HepG2 (cell line): ENCODE measurements around the gene MAVS. TPM values are rescaled to one million over a fixed set of nuclear protein-coding genes. Genes with fewer than 3 reads are reported as not detected.
A peak's percentile ranks its signal among the peaks of the same experiment; 100 is the strongest.

ENCODE experiments used
- CENPX ChIP-seq: sonication (generic); formaldehyde crosslinking; IDR thresholded peaks from 2 replicates; pipeline ENCODE4 v1.9.0; 2021; ENCODE audit warnings: mild to moderate bottlenecking, missing genetic modification reagents, moderate library complexity
- GPN1 ChIP-seq: sonication (generic); formaldehyde crosslinking; IDR thresholded peaks from 2 replicates; pipeline ENCODE4 v1.5.1; 2020; ENCODE audit warnings: missing genetic modification reagents, borderline replicate concordance
- HDAC6 ChIP-seq: fragments of 200-600 bp; sonication (generic); IDR thresholded peaks from 2 replicates; pipeline ENCODE4 v1.7.0; 2017; ENCODE audit warnings: mild to moderate bottlenecking, antibody characterized with exemption, low read length, low read depth
- KDM1A ChIP-seq: IDR thresholded peaks from 2 replicates; pipeline ENCODE4 v1.6.1; 2016; ENCODE audit warnings: missing compliant biosample characterization
- KDM4B ChIP-seq: sonication (generic); formaldehyde crosslinking; IDR thresholded peaks from 2 replicates; pipeline ENCODE4 v1.4.0; 2020; ENCODE audit warnings: missing genetic modification reagents
- KLF16 ChIP-seq, 2 experiments: sonication (generic) in 1 of 2; formaldehyde crosslinking in 1 of 2; IDR thresholded peaks; 2 replicates each; pipeline versions ENCODE4 v1.6.1 to v1.8.0; 2016 to 2023; ENCODE audit warnings: missing genetic modification reagents in 2 of 2, missing compliant biosample characterization in 1 of 2
- NFYC ChIP-seq: IDR thresholded peaks from 2 replicates; pipeline ENCODE4 v1.6.1; 2016; ENCODE audit warnings: missing genetic modification reagents, missing compliant biosample characterization
- PPARG ChIP-seq: conservative IDR thresholded peaks from 2 replicates; pipeline ENCODE4 v1.6.1; 2016; ENCODE audit warnings: missing biosample characterization, missing genetic modification reagents
- SIX1 ChIP-seq: sonication (generic); formaldehyde crosslinking; IDR thresholded peaks from 2 replicates; pipeline ENCODE4 v1.4.0; 2020; ENCODE audit warnings: missing genetic modification reagents, borderline replicate concordance
- SMAD9 ChIP-seq: sonication (generic); formaldehyde crosslinking; IDR thresholded peaks from 2 replicates; pipeline ENCODE4 v1.5.1; 2020; ENCODE audit warnings: mild to moderate bottlenecking, missing genetic modification reagents
- TBL1XR1 ChIP-seq: fragments of 150-350 bp; IDR thresholded peaks from 2 replicates; pipeline ENCODE4 v1.6.1; 2014; ENCODE audit warnings: borderline replicate concordance, low read length; ENCODE audit not compliant: partially characterized antibody
- TCF12 ChIP-seq, 2 experiments: fragments of 450-650 bp in 1 of 2; sonication (generic) in 1 of 2; formaldehyde crosslinking in 1 of 2; IDR thresholded peaks; 2 replicates each; pipeline versions ENCODE4 v1.6.1 to v1.8.0; 2017 to 2022; ENCODE audit warnings: antibody characterized with exemption in 1 of 2, mild to moderate bottlenecking in 1 of 2, missing genetic modification reagents in 1 of 2, moderate library complexity in 1 of 2
- XRCC5 ChIP-seq: fragments of 200-400 bp; formaldehyde crosslinking; optimal IDR thresholded peaks from 2 replicates; pipeline ENCODE3; 2017; ENCODE audit warnings: mild to moderate bottlenecking, low read length
- ZNF317 ChIP-seq: sonication (generic); formaldehyde crosslinking; IDR thresholded peaks from 2 replicates; pipeline ENCODE4 v1.5.0; 2020; ENCODE audit warnings: mild to moderate bottlenecking, missing genetic modification reagents
- ZNF33A ChIP-seq: sonication (generic); formaldehyde crosslinking; IDR thresholded peaks from 2 replicates; pipeline ENCODE4 v1.5.1; 2020; ENCODE audit warnings: missing genetic modification reagents, mild to moderate bottlenecking, moderate library complexity, borderline replicate concordance
- ZNF343 ChIP-seq: sonication (generic); formaldehyde crosslinking; IDR thresholded peaks from 2 replicates; pipeline ENCODE4 v1.4.0; 2020; ENCODE audit warnings: mild to moderate bottlenecking, missing genetic modification reagents
- ZNF383 ChIP-seq: sonication (generic); formaldehyde crosslinking; IDR thresholded peaks from 2 replicates; pipeline ENCODE4 v1.4.0; 2020; ENCODE audit warnings: missing genetic modification reagents, mild to moderate bottlenecking, borderline replicate concordance
- ZNF431 ChIP-seq: sonication (generic); formaldehyde crosslinking; IDR thresholded peaks from 2 replicates; pipeline ENCODE4 v1.9.0; 2022; ENCODE audit warnings: missing genetic modification reagents, low read depth, mild to moderate bottlenecking, borderline replicate concordance
- ZNF589 ChIP-seq: sonication (generic); formaldehyde crosslinking; conservative IDR thresholded peaks from 2 replicates; pipeline ENCODE4 v1.8.0; 2022; ENCODE audit warnings: mild to moderate bottlenecking, moderate library complexity, missing genetic modification reagents
- ZNF7 ChIP-seq: IDR thresholded peaks from 2 replicates; pipeline ENCODE4 v1.6.1; 2016; ENCODE audit warnings: missing biosample characterization, missing genetic modification reagents
- polyA plus RNA-seq, 8 experiments: library from polyadenylated mRNA; depleted of rRNA in 3 of 8; stranded (reverse) in 7 of 8; unstranded in 1 of 8; fragments of >200 nt; fragmentation: Illumina TruSeq in 4 of 8; extraction: Trizol in 4 of 8; gene quantifications; 2 replicates each; pipeline versions ENCODE4 v1.2.1 to v1.2.3, GENCODE V29; 2011 to 2016; ENCODE audit warnings: low read depth in 4 of 8, missing spikeins in 1 of 8, mixed read lengths in 1 of 8; ENCODE audit not compliant: insufficient read depth in 1 of 8
- total RNA-seq, 5 experiments: library from RNA; depleted of rRNA; stranded (reverse); fragments of >200 nt; fragmentation: Illumina TruSeq; extraction: Trizol; gene quantifications; 2 replicates each; pipeline ENCODE4 v1.2.3, GENCODE V29; 2016; ENCODE audit warnings: low read depth in 1 of 5
- TF ChIP-seq, protein P1 (sequence below): sonication (generic); formaldehyde crosslinking; IDR thresholded peaks from 2 replicates; pipeline ENCODE4 v1.5.0; 2020; ENCODE audit warnings: missing genetic modification reagents
- TF ChIP-seq, protein P2 (sequence below): sonication (generic); formaldehyde crosslinking; IDR thresholded peaks from 2 replicates; pipeline ENCODE4 v1.5.1; 2020; ENCODE audit warnings: mild to moderate bottlenecking, missing genetic modification reagents, moderate library complexity

Gene MAVS
- total and polyA plus RNA-seq, 2 of the 13 experiments (the other 11 are each of a cell fraction or from before 2014, with no cell fraction given), result 27.3 to 36.6 TPM

DNA sequence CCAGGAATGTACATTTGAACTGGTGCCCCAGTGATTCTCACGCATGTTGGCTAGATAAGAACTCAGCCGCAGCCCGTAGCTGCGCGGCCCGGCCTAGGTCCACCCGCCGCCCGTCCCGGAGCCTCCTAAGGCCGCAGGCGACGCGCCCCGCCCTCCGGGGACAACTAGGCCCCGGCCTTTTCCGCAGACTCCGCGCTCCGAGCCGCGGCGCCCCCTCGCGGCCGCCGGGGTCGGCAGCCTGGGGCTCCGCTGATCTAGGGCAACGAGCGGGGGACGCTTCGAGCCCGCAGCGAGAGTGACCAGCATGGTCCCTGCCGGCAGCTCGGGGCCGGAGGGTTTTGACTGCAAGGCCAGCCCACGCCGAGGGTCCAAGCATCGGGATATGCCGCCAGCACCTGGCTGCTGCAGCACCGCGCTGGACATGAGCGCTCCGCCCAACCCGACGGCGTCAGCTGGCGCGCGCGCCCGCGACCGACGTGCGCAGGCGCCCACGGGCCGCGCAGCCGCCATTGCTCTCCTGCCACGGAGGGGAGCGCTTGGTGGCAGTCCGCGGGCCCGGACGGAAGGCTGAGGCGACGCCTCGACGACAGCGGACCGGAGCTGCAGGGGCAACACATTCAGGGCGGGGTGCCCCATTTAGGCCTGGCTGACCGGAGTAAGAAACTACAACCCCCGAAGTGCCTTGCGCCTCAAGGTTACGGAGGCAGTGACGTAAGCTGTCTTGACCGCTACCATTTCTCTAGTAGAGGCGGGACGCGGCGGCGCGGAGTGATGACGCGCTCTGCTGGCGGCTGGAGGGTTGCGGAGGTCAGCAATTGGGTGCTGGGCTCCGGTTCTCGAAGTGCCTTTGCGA lies 26.4 kb upstream of the MAVS start, which contains the start of gene AP5S1 (continued):
- TF ChIP-seq ZNF33A, result no peak
- TF ChIP-seq, protein P1, sequence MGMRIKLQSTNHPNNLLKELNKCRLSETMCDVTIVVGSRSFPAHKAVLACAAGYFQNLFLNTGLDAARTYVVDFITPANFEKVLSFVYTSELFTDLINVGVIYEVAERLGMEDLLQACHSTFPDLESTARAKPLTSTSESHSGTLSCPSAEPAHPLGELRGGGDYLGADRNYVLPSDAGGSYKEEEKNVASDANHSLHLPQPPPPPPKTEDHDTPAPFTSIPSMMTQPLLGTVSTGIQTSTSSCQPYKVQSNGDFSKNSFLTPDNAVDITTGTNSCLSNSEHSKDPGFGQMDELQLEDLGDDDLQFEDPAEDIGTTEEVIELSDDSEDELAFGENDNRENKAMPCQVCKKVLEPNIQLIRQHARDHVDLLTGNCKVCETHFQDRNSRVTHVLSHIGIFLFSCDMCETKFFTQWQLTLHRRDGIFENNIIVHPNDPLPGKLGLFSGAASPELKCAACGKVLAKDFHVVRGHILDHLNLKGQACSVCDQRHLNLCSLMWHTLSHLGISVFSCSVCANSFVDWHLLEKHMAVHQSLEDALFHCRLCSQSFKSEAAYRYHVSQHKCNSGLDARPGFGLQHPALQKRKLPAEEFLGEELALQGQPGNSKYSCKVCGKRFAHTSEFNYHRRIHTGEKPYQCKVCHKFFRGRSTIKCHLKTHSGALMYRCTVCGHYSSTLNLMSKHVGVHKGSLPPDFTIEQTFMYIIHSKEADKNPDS, result peak; percentile 86; the same call in 1 of the 2 replicates
- TF ChIP-seq ZNF431 (CRISPR knock-in tag), result no peak; the same call in 1 of the 2 replicates
- TF ChIP-seq ZNF589 (CRISPR knock-in tag), result peak; percentile 95
- TF ChIP-seq KDM4B, result peak; percentile 50; the same call in 1 of the 2 replicates
- peak; percentile 69 for TF ChIP-seq TBL1XR1
- peak; percentile 100 for TF ChIP-seq XRCC5
- no peak for TF ChIP-seq CENPX (CRISPR knock-in tag)
- TF ChIP-seq ZNF343 (CRISPR knock-in tag), result peak; percentile 96
- TF ChIP-seq SMAD9 (CRISPR knock-in tag), result peak; percentile 42; the same call in 1 of the 2 replicates
- peak; percentile 65 for TF ChIP-seq PPARG
- TF ChIP-seq KDM1A (CRISPR knock-in tag), result no peak
- peak; percentile 58; the same call in 1 of the 2 replicates for TF ChIP-seq GPN1 (CRISPR knock-in tag)
- TF ChIP-seq TCF12 (IDR thresholded peaks at IDR 0.05), result no peak
- peak; percentile 83 for TF ChIP-seq TCF12 (CRISPR knock-in tag; IDR thresholded peaks at IDR 0.05)
- TF ChIP-seq HDAC6, result no peak
- 0 out of 2 replicates have a peak, but pooled peaks have one; percentile 43 for TF ChIP-seq ZNF383
- TF ChIP-seq, protein P2, sequence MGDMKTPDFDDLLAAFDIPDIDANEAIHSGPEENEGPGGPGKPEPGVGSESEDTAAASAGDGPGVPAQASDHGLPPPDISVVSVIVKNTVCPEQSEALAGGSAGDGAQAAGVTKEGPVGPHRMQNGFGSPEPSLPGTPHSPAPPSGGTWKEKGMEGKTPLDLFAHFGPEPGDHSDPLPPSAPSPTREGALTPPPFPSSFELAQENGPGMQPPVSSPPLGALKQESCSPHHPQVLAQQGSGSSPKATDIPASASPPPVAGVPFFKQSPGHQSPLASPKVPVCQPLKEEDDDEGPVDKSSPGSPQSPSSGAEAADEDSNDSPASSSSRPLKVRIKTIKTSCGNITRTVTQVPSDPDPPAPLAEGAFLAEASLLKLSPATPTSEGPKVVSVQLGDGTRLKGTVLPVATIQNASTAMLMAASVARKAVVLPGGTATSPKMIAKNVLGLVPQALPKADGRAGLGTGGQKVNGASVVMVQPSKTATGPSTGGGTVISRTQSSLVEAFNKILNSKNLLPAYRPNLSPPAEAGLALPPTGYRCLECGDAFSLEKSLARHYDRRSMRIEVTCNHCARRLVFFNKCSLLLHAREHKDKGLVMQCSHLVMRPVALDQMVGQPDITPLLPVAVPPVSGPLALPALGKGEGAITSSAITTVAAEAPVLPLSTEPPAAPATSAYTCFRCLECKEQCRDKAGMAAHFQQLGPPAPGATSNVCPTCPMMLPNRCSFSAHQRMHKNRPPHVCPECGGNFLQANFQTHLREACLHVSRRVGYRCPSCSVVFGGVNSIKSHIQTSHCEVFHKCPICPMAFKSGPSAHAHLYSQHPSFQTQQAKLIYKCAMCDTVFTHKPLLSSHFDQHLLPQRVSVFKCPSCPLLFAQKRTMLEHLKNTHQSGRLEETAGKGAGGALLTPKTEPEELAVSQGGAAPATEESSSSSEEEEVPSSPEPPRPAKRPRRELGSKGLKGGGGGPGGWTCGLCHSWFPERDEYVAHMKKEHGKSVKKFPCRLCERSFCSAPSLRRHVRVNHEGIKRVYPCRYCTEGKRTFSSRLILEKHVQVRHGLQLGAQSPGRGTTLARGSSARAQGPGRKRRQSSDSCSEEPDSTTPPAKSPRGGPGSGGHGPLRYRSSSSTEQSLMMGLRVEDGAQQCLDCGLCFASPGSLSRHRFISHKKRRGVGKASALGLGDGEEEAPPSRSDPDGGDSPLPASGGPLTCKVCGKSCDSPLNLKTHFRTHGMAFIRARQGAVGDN (CRISPR knock-in tag), result peak; percentile 98
- TF ChIP-seq SIX1 (CRISPR knock-in tag), result 0 out of 2 replicates have a peak, but pooled peaks have one; percentile 4
- peak; percentile 72 for TF ChIP-seq NFYC (CRISPR knock-in tag)
- TF ChIP-seq KLF16 (CRISPR knock-in tag; IDR thresholded peaks at IDR 0.05), result peak in 1 of 2 experiments; percentile 84; a peak in 2 of 4 replicates
- TF ChIP-seq ZNF317 (CRISPR knock-in tag), result peak; percentile 90; the same call in 1 of the 2 replicates
- 0 out of 2 replicates have a peak, but pooled peaks have one; percentile 17 for TF ChIP-seq ZNF7 (CRISPR knock-in tag)
